K562 (cell line): Measurements from ENCODE around the gene NTSR2. TPM values are rescaled to one million over a fixed set of nuclear protein-coding genes. Genes with fewer than 3 reads are reported as not detected.

ENCODE experiments used
- ATAC-seq: fragments of 200-7000 bp; cut with Tn5 transposase; 3 replicates; pipeline ENCODE4 v1.9.1; 2020; ENCODE audit warnings: moderate library complexity
- BruUV-seq: library from RNA; stranded (reverse); fragments of 400-500 nt; replicated peaks from 2 replicates; lab custom pipeline; 2021; lab: Mats Ljungman, UMichigan
- CTCF ChIA-PET: fragments of 300-600 bp; formaldehyde crosslinking; extraction: SDS; loops from one replicate; lab custom pipeline; 2021; ENCODE audit warnings: low intra/inter-chr PET ratio; lab: Yijun Ruan, JAX
- POLR2A ChIA-PET: fragments of 300-600, 350-650 bp; sonication (Branson Sonifier 250); formaldehyde crosslinking; extraction: SDS; loops from one replicate; lab custom pipeline; 2021; ENCODE audit warnings: antibody characterized with exemption, inconsistent platforms; lab: Yijun Ruan, JAX
- DNase-seq, 4 experiments: peaks; one replicate each; pipeline versions ENCODE4 v3.0.0 to v3.0.0-alpha.2; 2011 to 2018; ENCODE audit warnings: low spot score in 3 of 4, mixed read lengths in 3 of 4; ENCODE audit errors: extremely low read depth in 1 of 4
- FAIRE-seq: peaks from 2 replicates; lab custom pipeline; 2011; peaks lifted over from hg19 to GRCh38; lab: Jason Lieb, UNC
- H2AFZ ChIP-seq: 2 replicates; pipeline ENCODE4 v1.6.0; 2011; ENCODE audit warnings: low read depth, low read length, control low read depth, inconsistent platforms
- H3K27ac ChIP-seq: fragments of 200-600 bp; 3 replicates; pipeline ENCODE4 v1.8.0; 2011; ENCODE audit warnings: low read depth, mild to moderate bottlenecking, control low read depth, inconsistent platforms, low read length, moderate library complexity, mixed read lengths; ENCODE audit errors: extremely low read depth
- H3K27me3 ChIP-seq, 2 experiments: fragments of 300-600 bp in 1 of 2; 2 replicates in 1 of 2; 3 replicates in 1 of 2; pipeline versions ENCODE4 v1.6.0 to v1.8.0; 2011; ENCODE audit warnings: inconsistent platforms in 2 of 2, low read length in 2 of 2, mild to moderate bottlenecking in 1 of 2, mixed read lengths in 1 of 2, moderate library complexity in 1 of 2; ENCODE audit not compliant: control insufficient read depth in 2 of 2, insufficient read depth in 2 of 2
- H3K36me3 ChIP-seq: fragments of 300-600 bp; 3 replicates; pipeline ENCODE4 v1.8.0; 2011; ENCODE audit warnings: mild to moderate bottlenecking, low read length, inconsistent platforms; ENCODE audit not compliant: control insufficient read depth, insufficient read depth
- H3K4me1 ChIP-seq, 2 experiments: fragments of 200-600 bp in 1 of 2; replicated peaks in 1 of 2; 2 replicates in 1 of 2; 3 replicates in 1 of 2; pipeline versions ENCODE4 v1.5.1 to v1.8.0; 2011; ENCODE audit warnings: inconsistent platforms in 2 of 2, low read length in 2 of 2, mild to moderate bottlenecking in 1 of 2, mixed read lengths in 1 of 2, moderate library complexity in 1 of 2; ENCODE audit not compliant: control insufficient read depth in 2 of 2, insufficient read depth in 2 of 2
- H3K4me2 ChIP-seq: 2 replicates; pipeline ENCODE4 v1.6.1; 2011; ENCODE audit warnings: low read length, control low read depth, inconsistent platforms, mixed read lengths; ENCODE audit not compliant: insufficient read depth
- H3K4me3 ChIP-seq: fragments of 200-600 bp; sonication (generic), shearing (Covaris generic); 2 replicates; pipeline ENCODE4 v1.5.1; 2016; ENCODE audit warnings: control low read depth, inconsistent platforms
- H3K79me2 ChIP-seq: fragments of 200-600 bp; 3 replicates; pipeline ENCODE4 v1.8.0; 2011; ENCODE audit warnings: low read length, inconsistent platforms; ENCODE audit not compliant: control insufficient read depth, insufficient read depth
- H3K9ac ChIP-seq, 2 experiments: 2 replicates each; pipeline versions ENCODE4 v1.6.0 to v1.6.1; 2011; ENCODE audit warnings: low read depth in 2 of 2, low read length in 2 of 2, control low read depth in 1 of 2, inconsistent platforms in 1 of 2, mild to moderate bottlenecking in 1 of 2, mixed read lengths in 1 of 2; ENCODE audit not compliant: insufficient read depth in 1 of 2
- H3K9me1 ChIP-seq: one replicate; pipeline ENCODE4 v1.6.0; 2011; ENCODE audit warnings: inconsistent platforms, mild to moderate bottlenecking, low read length, moderate library complexity; ENCODE audit not compliant: control insufficient read depth, insufficient read depth
- H3K9me3 ChIP-seq: replicated peaks from 2 replicates; pipeline ENCODE4 v1.5.1; 2011; ENCODE audit warnings: low read depth, low read length, inconsistent platforms; ENCODE audit not compliant: control insufficient read depth, insufficient read depth
- H4K20me1 ChIP-seq: replicated peaks from 2 replicates; pipeline ENCODE4 v1.6.1; 2011; ENCODE audit warnings: low read length, inconsistent platforms, mixed read lengths; ENCODE audit not compliant: control insufficient read depth, insufficient read depth
- GTF2A2 ChIP-seq: IDR thresholded peaks from 2 replicates; pipeline ENCODE4 v1.6.1; 2016; ENCODE audit warnings: mild to moderate bottlenecking, missing genetic modification characterization, missing compliant biosample characterization
- L3MBTL2 ChIP-seq: fragments of 450-650 bp; IDR thresholded peaks from 2 replicates; pipeline ENCODE4 v1.6.1; 2016; ENCODE audit warnings: mild to moderate bottlenecking, moderate library complexity
- MAFK ChIP-seq: IDR thresholded peaks from 2 replicates; pipeline ENCODE4 v1.6.1; 2011; ENCODE audit warnings: low read length, improper control_type of control experiment
- NFE2L1 ChIP-seq: fragments of 450-650 bp; IDR thresholded peaks from 2 replicates; pipeline ENCODE4 v1.6.1; 2016; ENCODE audit warnings: missing genetic modification characterization, low read depth, mild to moderate bottlenecking, missing compliant biosample characterization, moderate library complexity, borderline replicate concordance
- RAD51 ChIP-seq: fragments of 450-650 bp; IDR thresholded peaks from 2 replicates; pipeline ENCODE4 v1.7.1; 2016; ENCODE audit warnings: low read depth, mild to moderate bottlenecking, borderline replicate concordance
- SMAD1 ChIP-seq: fragments of 150-350 bp; IDR thresholded peaks from 2 replicates; pipeline ENCODE4 v1.6.1; 2014; ENCODE audit warnings: low read length, low read depth; ENCODE audit not compliant: partially characterized antibody
- SMARCA4 ChIP-seq: fragments of 450-650 bp; IDR thresholded peaks from 2 replicates; pipeline ENCODE4 v1.6.1; 2016
- SNIP1 ChIP-seq: fragments of 450-650 bp; IDR thresholded peaks from 2 replicates; pipeline ENCODE4 v1.7.1; 2017; ENCODE audit warnings: low read depth, mild to moderate bottlenecking
- SREBF1 ChIP-seq: fragments of 150-350 bp; IDR thresholded peaks from 2 replicates; pipeline ENCODE4 v1.6.1; 2014; ENCODE audit warnings: antibody characterized with exemption, low read depth, low read length, borderline replicate concordance
- STAT5A ChIP-seq: IDR thresholded peaks from 2 replicates; pipeline ENCODE4 v1.6.1; 2012; ENCODE audit warnings: low read length, inconsistent platforms, borderline replicate concordance
- TBP ChIP-seq: optimal IDR thresholded peaks from 2 replicates; pipeline ENCODE3; 2011; ENCODE audit warnings: low read depth, low read length, improper control_type of control experiment
- TFAM ChIP-seq: fragments of 250-450 bp; sonication (Bioruptor Pico); conservative IDR thresholded peaks from 2 replicates; pipeline ENCODE4 v1.5.0; 2021; ENCODE audit warnings: mild to moderate bottlenecking, moderate library complexity
- THRA ChIP-seq: fragments of 450-650 bp; IDR thresholded peaks from 2 replicates; pipeline ENCODE4 v1.6.1; 2017; ENCODE audit warnings: mild to moderate bottlenecking, moderate library complexity
- U2AF1 ChIP-seq: fragments of 200-400 bp; formaldehyde crosslinking; optimal IDR thresholded peaks from 2 replicates; pipeline ENCODE3; 2017; ENCODE audit warnings: mild to moderate bottlenecking, low read depth, low read length, moderate library complexity
- USF1 ChIP-seq: sonication (generic); formaldehyde crosslinking; IDR thresholded peaks from 2 replicates; pipeline ENCODE4 v1.9.0; 2022; ENCODE audit warnings: mild to moderate bottlenecking, missing genetic modification reagents
- ZC3H11A ChIP-seq: IDR thresholded peaks from 2 replicates; pipeline ENCODE4 v1.6.1; 2012; ENCODE audit warnings: low read depth, low read length, improper control_type of control experiment
- ZNF316 ChIP-seq: fragments of 450-650 bp; IDR thresholded peaks from 2 replicates; pipeline ENCODE4 v1.6.1; 2016
- ZNF395 ChIP-seq: fragments of 200-800 bp; sonication (Bioruptor generic); IDR thresholded peaks from 2 replicates; pipeline ENCODE4 v1.6.1; 2017; ENCODE audit warnings: missing genetic modification characterization, missing compliant biosample characterization
- ZNF445 ChIP-seq: fragments of 250-450 bp; sonication (Bioruptor Pico); IDR thresholded peaks from 2 replicates; pipeline ENCODE4 v1.4.0; 2020; ENCODE audit warnings: low read depth, mild to moderate bottlenecking, moderate library complexity
- WGBS: fragments of 100-300 bp; shearing (Covaris generic); methylation state at CpG from one replicate; pipeline ENCODE4 v1.1.6; 2016; ENCODE audit warnings: low coverage, mixed read lengths; ENCODE audit not compliant: insufficient coverage; ENCODE audit errors: missing lambda C conversion rate; 5-methylcytosine and 5-hydroxymethylcytosine counted together
- in situ Hi-C: fragments of 300-500 bp; cut with MboI; formaldehyde crosslinking; loops from 4 replicates; pipeline ENCODE4 v1.15.0; 2018; ENCODE audit warnings: inconsistent platforms, mixed read lengths
- intact Hi-C: fragments of 100-400 bp; cut with micrococcal nuclease; formaldehyde crosslinking; loops from 2 replicates; pipeline ENCODE4 v1.14.2; 2022
- polyA plus RNA-seq, 8 experiments: library from polyadenylated mRNA; depleted of rRNA in 4 of 8; stranded (reverse) in 5 of 8; unstranded in 3 of 8; fragments of >200 nt; fragmentation: Nextera tagmentation in 2 of 8; fragmentation: Illumina TruSeq in 1 of 8; extraction: Ambion mirVana in 2 of 8; extraction: Trizol in 1 of 8; gene quantifications; 2 replicates each; pipeline versions ENCODE4 v1.2.1 to v1.2.3, GENCODE V29; 2011 to 2014; ENCODE audit warnings: inconsistent platforms in 1 of 8, missing spikeins in 1 of 8
- total RNA-seq, 7 experiments: library from RNA; depleted of rRNA in 6 of 7; stranded (reverse); fragments of >200 nt in 6 of 7; fragmentation: Illumina TruSeq in 2 of 7; extraction: Trizol in 2 of 7; gene quantifications; 2 replicates each; pipeline versions ENCODE4 v1.2.1 to v1.2.3, GENCODE V29; 2011 to 2021; ENCODE audit warnings: low replicate concordance in 1 of 7

NTSR2 gene
- total and polyA plus RNA-seq, 9 of the 15 experiments (the other 6 are each of a cell fraction or from before 2014, with no cell fraction given): not detected

GRCh38 chr2:11656671-11657101 is 13.3 kb downstream of the NTSR2 start:
- POLR2A ChIA-PET: interaction anchor here (0.7 kb wide), 1 partner anchor 9 kb away, joined by 3 read pairs; no protein-coding TSS in a partner anchor
- BruUV-seq: no TSS peak
- no peak overlapping the region for H3K27ac ChIP-seq
- H3K4me2 ChIP-seq: peak overlapping the region; percentile 37; the same call in 1 of the 2 replicates
- H4K20me1 ChIP-seq: no peaks in the 10 kb centered on the region
- peaks cover 23 to 62% of the 10 kb centered on the region in 2 experiments; a peak in 4 of 5 replicates for H3K27me3 ChIP-seq
- ATAC-seq (peak; percentile 83), DNase-seq (peak; percentile 33 to 50 (median 42)), FAIRE-seq (no peak)
- peak overlapping the region in 1 of 2 experiments; percentile 86; a peak in 2 of 4 replicates for H3K9ac ChIP-seq
- peaks cover 2% of the 10 kb centered on the region; the same call in 1 of the 2 replicates for H3K9me3 ChIP-seq
- CTCF ChIA-PET: no interaction called here
- H2AFZ ChIP-seq: peak overlapping the region; percentile 82
- H3K9me1 ChIP-seq: no peaks in the 10 kb centered on the region
- 4% methylated on average over 30 of the region's 31 CpGs for WGBS
- no peak overlapping the region for H3K4me3 ChIP-seq
- in situ Hi-C loops (no loop called here), intact Hi-C loops (no loop called here)
- H3K36me3 ChIP-seq: no peaks in the 10 kb centered on the region
- peaks cover 10 to 12% of the 10 kb centered on the region in 2 experiments; a peak in 4 of 5 replicates for H3K4me1 ChIP-seq
- no peaks in the 10 kb centered on the region for H3K79me2 ChIP-seq
- TF ChIP-seq SNIP1 (no peak), SREBF1 (no peak), USF1 (CRISPR knock-in tag) (no peak), TBP (peak; percentile 87), THRA (no peak), GTF2A2 (tag) (no peak), ZNF316 (no peak), SMAD1 (no peak), MAFK (no peak), ZC3H11A (no peak), ZNF395 (CRISPR knock-in tag) (no peak), ZNF445 (CRISPR knock-in tag) (no peak), RAD51 (no peak), U2AF1 (no peak), STAT5A (no peak), TFAM (no peak), L3MBTL2 (peak; percentile 54), NFE2L1 (no peak), SMARCA4 (no peak)
